Choroid plexus epithelial cell (primary cell): ENCODE data around the gene MN1.

Experiments used
- DNase-seq: peaks from one replicate; pipeline ENCODE4 v3.0.0-alpha.2; 2010; ENCODE audit warnings: low read depth
- H3K4me3 ChIP-seq: 2 replicates; pipeline ENCODE4 v1.5.1; 2011; ENCODE audit warnings: low read depth, mild to moderate bottlenecking, control low read depth, low read length, moderate library complexity
- CTCF ChIP-seq: conservative IDR thresholded peaks from 2 replicates; pipeline ENCODE4 v1.5.1; 2011; ENCODE audit warnings: low read depth, mild to moderate bottlenecking, control low read depth, inconsistent platforms, low read length, moderate library complexity

The MN1 gene

GRCh38 chr22:27740202-27740748 is 61.3 kb downstream of the MN1 start:
- H3K4me3 ChIP-seq = no peak overlapping the region
- DNase-seq = no peak
- TF ChIP-seq CTCF = no peak

GRCh38 chr22:27737521-27737920 is 64.0 kb downstream of the MN1 start:
- H3K4me3 ChIP-seq = no peak overlapping the region
- no peak for TF ChIP-seq CTCF
- DNase-seq = no peak

- no peak for DNase-seq
- no peak for TF ChIP-seq CTCF
- H3K4me3 ChIP-seq = no peak overlapping the region
Measured at GRCh38 chr22:27734066-27734465, 67.5 kb downstream of the MN1 start.

- TF ChIP-seq CTCF = no peak
- no peak overlapping the region for H3K4me3 ChIP-seq
- no peak for DNase-seq
Measured at GRCh38 chr22:27732841-27733240, 68.7 kb downstream of the MN1 start.

GRCh38 chr22:27732391-27732790 is 69.2 kb downstream of the MN1 start:
- no peak overlapping the region for H3K4me3 ChIP-seq
- DNase-seq = no peak
- TF ChIP-seq CTCF = no peak

GRCh38 chr22:27731621-27732020 is 69.9 kb downstream of the MN1 start:
- TF ChIP-seq CTCF = no peak
- DNase-seq = no peak
- H3K4me3 ChIP-seq = no peak overlapping the region

GRCh38 chr22:27730641-27731433 is 70.7 kb downstream of the MN1 start:
- DNase-seq = no peak
- H3K4me3 ChIP-seq = no peak overlapping the region
- TF ChIP-seq CTCF = no peak
